Activated T-cell treated with anti-CD3 and anti-CD28 coated beads, Interleukin-2, amount 50 U/mL, for 72 hours (primary cell): ENCODE data around the gene CHST15. TPM values are rescaled to one million over a fixed set of nuclear protein-coding genes. Genes with fewer than 3 reads are reported as not detected.
"Not testable (repeated sequence)": the region's sequence is repeated elsewhere in the genome, so short reads cannot be mapped to it uniquely, and the experiment has no call there.

ENCODE experiments used
- ATAC-seq, 2 donors: fragments of 150-1000 bp; cut with Tn5 transposase; replicated peaks in 1 of 2; 2 replicates each; pipeline ENCODE4 v1.10.0; 2021; ENCODE audit warnings: moderate library complexity in 2 of 2, mild to moderate bottlenecking in 1 of 2
- DNase-seq, 2 donors: peaks; one replicate each; pipeline ENCODE4 v3.0.0; 2021 to 2022; ENCODE audit warnings: mixed read lengths in 1 of 2
- H3K27ac Mint-ChIP-seq: one replicate; pipeline ENCODE4 v1.8.0; 2022; ENCODE audit warnings: mild to moderate bottlenecking, moderate library complexity, mixed read lengths
- H3K27me3 Mint-ChIP-seq: one replicate; pipeline ENCODE4 v1.8.0; 2022; ENCODE audit warnings: low read depth, mixed read lengths
- H3K36me3 Mint-ChIP-seq, 2 donors: one replicate each; pipeline ENCODE4 v1.8.0; 2022; ENCODE audit warnings: mixed read lengths in 2 of 2, mild to moderate bottlenecking in 1 of 2; ENCODE audit not compliant: insufficient read depth in 2 of 2
- H3K4me1 Mint-ChIP-seq: one replicate; pipeline ENCODE4 v1.8.0; 2022; ENCODE audit warnings: low read depth, mixed read lengths
- H3K4me3 Mint-ChIP-seq, 2 donors: one replicate each; pipeline ENCODE4 v1.8.0; 2022; ENCODE audit warnings: mild to moderate bottlenecking in 2 of 2, mixed read lengths in 2 of 2, moderate library complexity in 2 of 2
- H3K9me3 Mint-ChIP-seq, 2 donors: one replicate each; pipeline ENCODE4 v1.8.0; 2022; ENCODE audit warnings: mixed read lengths in 2 of 2
- total RNA-seq, 2 donors: library from RNA; stranded (reverse); gene quantifications; one replicate each; pipeline ENCODE4 v1.2.3, GENCODE V29; 2022

CHST15 gene
- total RNA-seq, 2 donors from 2014 or later = 0.38 to 2.4 TPM

DNA sequence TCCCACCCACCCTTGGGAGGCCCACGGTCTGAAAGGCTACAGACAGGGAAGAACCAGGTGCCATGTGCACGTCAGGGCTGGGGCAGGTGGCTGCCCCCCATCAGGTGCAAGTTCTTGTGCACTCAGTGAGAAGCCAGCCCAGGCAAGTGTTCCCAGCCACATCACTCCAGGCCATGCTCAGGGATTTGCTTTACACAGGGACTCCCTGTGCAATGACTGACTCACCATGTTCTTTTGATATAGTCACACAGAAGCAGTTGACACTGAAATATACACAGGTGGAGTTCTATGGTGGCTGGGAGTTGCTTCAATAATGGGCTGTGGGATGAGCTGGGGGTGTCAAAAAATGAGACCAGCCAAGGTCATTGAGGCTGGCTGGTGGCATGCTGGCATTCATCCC, 8.0 kb upstream of the CHST15 start:
- ATAC-seq (no peak), DNase-seq (no peak)
- H3K9me3 Mint-ChIP-seq = peaks cover 0 to 5% of the 10 kb centered on the region in 2 donors
- no peak overlapping the region for H3K27ac Mint-ChIP-seq
- H3K4me1 Mint-ChIP-seq = peaks cover 21% of the 10 kb centered on the region
- no peak overlapping the region for H3K4me3 Mint-ChIP-seq
- peaks cover 2% of the 10 kb centered on the region in 2 donors for H3K36me3 Mint-ChIP-seq
- H3K27me3 Mint-ChIP-seq = peaks cover 9% of the 10 kb centered on the region

DNA sequence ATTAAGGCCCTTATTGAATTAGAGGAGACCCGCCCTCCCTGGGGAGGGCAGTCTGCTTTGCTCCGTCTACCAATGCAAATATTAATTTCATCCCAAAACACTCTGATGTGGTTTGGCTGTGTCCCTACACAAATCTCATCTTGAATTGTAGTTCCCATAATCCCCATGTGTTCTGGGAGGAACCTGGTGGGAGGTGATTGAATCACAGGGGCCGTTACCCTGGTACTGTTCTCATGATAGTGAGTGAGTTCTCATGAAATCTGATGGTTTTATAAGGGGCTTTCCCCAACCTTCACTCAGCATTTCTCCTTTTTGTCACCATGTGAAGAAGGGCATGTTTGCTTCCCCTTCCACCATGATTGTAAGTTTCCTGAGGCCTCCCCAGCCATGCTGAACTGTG, 7.3 kb upstream of the CHST15 start:
- Mint-ChIP-seq H3K27me3 (peaks cover 16% of the 10 kb centered on the region), H3K4me1 (peaks cover 15% of the 10 kb centered on the region)
- not testable (repeated sequence) for H3K4me3 Mint-ChIP-seq, DNase-seq, H3K9me3 Mint-ChIP-seq, H3K27ac Mint-ChIP-seq, H3K36me3 Mint-ChIP-seq, ATAC-seq

DNA sequence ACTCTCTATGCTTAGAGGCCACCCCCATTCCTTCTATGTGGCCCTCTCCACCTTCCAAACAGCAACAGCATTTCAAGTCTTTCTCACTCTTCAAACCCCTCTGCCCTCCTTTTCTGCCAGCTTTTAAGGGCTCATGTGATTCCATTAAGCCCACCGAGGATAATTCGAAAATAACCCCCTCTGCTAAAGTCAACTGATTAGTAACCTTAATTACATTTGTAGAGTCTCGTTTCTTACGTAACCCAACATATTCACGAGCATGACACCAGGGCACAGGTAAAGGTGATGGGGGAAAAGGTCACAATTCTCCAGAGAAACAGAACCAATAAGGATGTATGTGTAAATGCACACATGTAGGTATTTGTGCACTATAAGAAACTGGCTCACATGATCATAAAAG, 6.7 kb upstream of the CHST15 start:
- Mint-ChIP-seq H3K4me3 (no peak overlapping the region), H3K9me3 (peaks cover 0 to 5% of the 10 kb centered on the region in 2 donors), H3K27ac (no peak overlapping the region), H3K36me3 (peaks cover 2% of the 10 kb centered on the region in 2 donors), H3K27me3 (peaks cover 21% of the 10 kb centered on the region), H3K4me1 (peaks cover 15% of the 10 kb centered on the region)
- ATAC-seq (no peak), DNase-seq (no peak)

- Mint-ChIP-seq H3K4me1 (peaks cover 15% of the 10 kb centered on the region), H3K4me3 (no peak overlapping the region), H3K36me3 (peaks cover 2% of the 10 kb centered on the region in 2 donors), H3K9me3 (peaks cover 0 to 5% of the 10 kb centered on the region in 2 donors), H3K27ac (no peak overlapping the region), H3K27me3 (peaks cover 26% of the 10 kb centered on the region)
- peak; percentile 56 to 84 for ATAC-seq
- no peak for DNase-seq
Measured at GRCh38 chr10:124099604-124100003, 6.2 kb upstream of the CHST15 start.

DNA sequence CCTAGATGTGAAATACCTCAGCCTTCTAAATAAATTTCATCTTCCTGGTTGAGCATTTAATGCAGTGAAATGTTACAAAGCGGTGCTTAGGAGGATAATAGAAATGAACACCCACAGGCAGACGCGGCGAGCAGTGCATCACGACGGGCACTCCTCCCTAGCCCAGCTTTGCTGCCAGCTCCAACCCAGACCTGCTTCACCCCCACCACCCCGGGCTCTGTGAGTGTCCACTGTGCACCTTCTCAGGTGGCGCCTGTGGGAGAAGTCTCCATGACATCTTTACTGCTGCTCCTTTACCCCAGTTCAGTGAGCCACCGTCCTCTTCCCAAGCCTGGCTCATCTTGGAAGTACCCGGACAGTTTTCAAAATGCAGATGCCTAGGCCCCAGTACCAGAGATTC, 5.2 kb upstream of the CHST15 start:
- no peak overlapping the region for H3K4me3 Mint-ChIP-seq
- H3K4me1 Mint-ChIP-seq = peaks cover 15% of the 10 kb centered on the region
- peaks cover 0 to 3% of the 10 kb centered on the region in 2 donors for H3K9me3 Mint-ChIP-seq
- H3K27me3 Mint-ChIP-seq = peaks cover 30% of the 10 kb centered on the region
- no peak for ATAC-seq
- H3K27ac Mint-ChIP-seq = no peak overlapping the region
- no peak for DNase-seq
- peaks cover 2% of the 10 kb centered on the region in 2 donors for H3K36me3 Mint-ChIP-seq

GRCh38 chr10:124097883-124098282, 4.5 kb upstream of the CHST15 start:
- Mint-ChIP-seq H3K9me3 (peaks cover 0 to 3% of the 10 kb centered on the region in 2 donors), H3K27me3 (peaks cover 30% of the 10 kb centered on the region), H3K27ac (no peak overlapping the region), H3K4me3 (no peak overlapping the region), H3K36me3 (peaks cover 2% of the 10 kb centered on the region in 2 donors), H3K4me1 (peaks cover 15% of the 10 kb centered on the region)
- ATAC-seq (no peak), DNase-seq (no peak)

- no peak for ATAC-seq
- Mint-ChIP-seq H3K27ac (no peak overlapping the region), H3K4me3 (no peak overlapping the region), H3K36me3 (peaks cover 2% of the 10 kb centered on the region in 2 donors), H3K9me3 (peaks cover 0 to 3% of the 10 kb centered on the region in 2 donors), H3K4me1 (peaks cover 15% of the 10 kb centered on the region), H3K27me3 (peaks cover 30% of the 10 kb centered on the region)
- DNase-seq = no peak
Measured at GRCh38 chr10:124096494-124096893, 3.1 kb upstream of the CHST15 start.

DNA sequence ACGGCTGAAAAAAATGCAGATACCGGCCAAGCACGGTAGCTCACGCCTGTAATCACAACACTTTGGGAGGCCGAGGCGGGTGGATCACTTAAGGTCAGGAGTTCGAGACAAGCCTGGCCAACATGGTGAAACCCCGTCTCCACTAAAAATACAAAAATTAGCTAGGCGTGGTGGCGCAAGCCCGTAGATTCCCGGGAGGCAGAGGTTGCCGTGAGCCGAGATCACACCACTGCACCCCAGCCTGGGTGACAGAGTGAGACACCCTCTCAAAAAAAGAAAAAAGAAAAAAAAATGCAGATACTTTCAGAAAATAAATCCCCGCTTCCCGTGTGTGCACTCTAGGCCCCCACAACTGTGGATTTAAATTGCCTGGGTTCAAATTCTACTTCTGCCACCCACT, 2.4 kb upstream of the CHST15 start:
- ATAC-seq, H3K4me3 Mint-ChIP-seq, H3K36me3 Mint-ChIP-seq, DNase-seq, H3K27ac Mint-ChIP-seq, H3K9me3 Mint-ChIP-seq: not testable (repeated sequence)
- H3K27me3 Mint-ChIP-seq = peaks cover 37% of the 10 kb centered on the region
- peaks cover 12% of the 10 kb centered on the region for H3K4me1 Mint-ChIP-seq

- H3K27me3 Mint-ChIP-seq = peaks cover 44% of the 10 kb centered on the region
- peaks cover 9% of the 10 kb centered on the region for H3K4me1 Mint-ChIP-seq
- ATAC-seq (no peak), DNase-seq (no peak)
- H3K9me3 Mint-ChIP-seq = peaks cover 0 to 2% of the 10 kb centered on the region in 2 donors
- no peak overlapping the region for H3K4me3 Mint-ChIP-seq
- H3K27ac Mint-ChIP-seq = no peak overlapping the region
- H3K36me3 Mint-ChIP-seq = peaks cover 0 to 1% of the 10 kb centered on the region in 2 donors
Measured at GRCh38 chr10:124095096-124095495, 1.7 kb upstream of the CHST15 start.

- H3K36me3 Mint-ChIP-seq = no peaks in the 10 kb centered on the region
- peaks cover 4% of the 10 kb centered on the region for H3K4me1 Mint-ChIP-seq
- H3K4me3 Mint-ChIP-seq = peak overlapping the region; percentile 47 to 67
- H3K27me3 Mint-ChIP-seq = peaks cover 50% of the 10 kb centered on the region
- no peaks in the 10 kb centered on the region for H3K9me3 Mint-ChIP-seq
- ATAC-seq (no peak), DNase-seq (no peak)
- H3K27ac Mint-ChIP-seq = no peak overlapping the region
Measured at GRCh38 chr10:124094419-124094785, 1.0 kb upstream of the CHST15 start.

DNA sequence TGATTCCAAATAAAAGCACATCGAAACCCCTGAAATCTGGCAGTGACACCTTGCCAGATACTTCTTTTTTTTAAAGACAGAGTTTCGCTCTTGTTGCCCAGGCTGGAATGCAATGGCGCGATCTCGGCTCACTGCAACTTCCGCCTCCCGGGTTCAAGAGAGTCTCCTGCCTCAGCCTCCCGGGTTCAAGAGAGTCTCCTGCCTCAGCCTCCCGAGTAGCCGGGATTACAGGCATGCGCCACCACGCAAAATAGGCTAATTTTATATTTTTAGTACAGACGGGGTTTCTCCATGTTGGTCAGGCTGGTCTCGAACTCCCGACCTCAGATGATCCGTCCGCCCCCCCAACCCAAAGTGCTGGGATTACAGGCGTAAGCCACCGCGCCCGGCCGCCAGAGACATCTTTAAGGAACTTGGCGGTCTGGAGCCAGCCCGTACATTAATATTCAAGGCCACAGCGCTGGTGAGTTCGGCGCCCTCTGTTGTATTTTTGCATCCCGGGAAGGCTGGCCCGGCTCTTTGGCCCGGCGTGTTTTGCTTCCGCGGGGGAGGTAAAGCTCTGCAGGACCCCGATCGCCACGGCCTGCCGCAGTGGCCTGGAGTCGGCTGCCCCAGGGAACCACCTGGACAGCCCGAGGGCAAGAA, 498 bp upstream of the CHST15 start:
- DNase-seq, H3K9me3 Mint-ChIP-seq, H3K27ac Mint-ChIP-seq, H3K4me1 Mint-ChIP-seq, ATAC-seq, H3K36me3 Mint-ChIP-seq: not testable (repeated sequence)
- peak overlapping the region; percentile 67 to 69 for H3K4me3 Mint-ChIP-seq
- H3K27me3 Mint-ChIP-seq = peaks cover 50% of the 10 kb centered on the region

- Mint-ChIP-seq H3K27ac (no peak overlapping the region), H3K4me3 (peak overlapping the region; percentile 80 to 82), H3K4me1 (no peaks in the 10 kb centered on the region), H3K9me3 (no peaks in the 10 kb centered on the region), H3K27me3 (peaks cover 56% of the 10 kb centered on the region), H3K36me3 (no peaks in the 10 kb centered on the region)
- DNase-seq = peak; percentile 54 to 55
- ATAC-seq = peak; percentile 71 to 73
Measured at GRCh38 chr10:124092250-124092859, 1.0 kb downstream of the CHST15 start.

DNA sequence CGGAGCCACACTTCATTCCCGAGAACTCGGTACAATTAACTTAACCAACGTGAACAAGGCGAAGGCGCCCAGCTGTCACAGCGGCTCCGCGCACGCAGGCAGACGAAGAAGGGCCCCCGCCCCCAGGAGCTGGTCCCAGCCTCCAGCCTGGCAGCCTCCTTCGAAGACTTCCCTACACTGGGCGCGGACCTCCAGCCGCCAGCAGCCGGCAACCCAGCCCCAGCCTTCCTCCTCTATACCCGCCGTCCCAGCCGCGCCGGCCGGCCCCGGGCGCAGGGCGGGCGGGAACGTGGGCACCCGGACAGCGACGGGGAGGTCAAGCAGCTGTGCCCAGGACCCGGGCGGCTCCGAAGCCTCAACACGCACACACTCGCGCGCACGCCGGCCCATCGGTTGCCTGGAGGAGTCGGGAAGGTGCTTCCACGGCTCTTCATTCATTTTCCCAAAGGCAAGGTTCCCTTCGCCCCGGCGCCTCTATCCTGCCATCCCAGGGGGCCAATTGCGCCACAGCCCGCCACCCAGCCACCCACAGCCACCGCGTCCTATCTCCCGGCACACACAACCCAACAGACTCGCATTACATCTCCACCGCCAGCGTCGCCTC, 1.6 kb downstream of the CHST15 start:
- DNase-seq (peak in 1 of 2 donors; percentile 4), ATAC-seq (no peak)
- H3K36me3 Mint-ChIP-seq = no peaks in the 10 kb centered on the region
- peak overlapping the region; percentile 80 to 82 for H3K4me3 Mint-ChIP-seq
- peaks cover 56% of the 10 kb centered on the region for H3K27me3 Mint-ChIP-seq
- H3K27ac Mint-ChIP-seq = no peak overlapping the region
- no peaks in the 10 kb centered on the region for H3K9me3 Mint-ChIP-seq
- no peaks in the 10 kb centered on the region for H3K4me1 Mint-ChIP-seq
